Lower leg skin (tissue), 4 donors: ENCODE results near the gene CCDC141. TPM values are rescaled to one million over a fixed set of nuclear protein-coding genes. Genes with fewer than 3 reads are reported as not detected.

ENCODE experiments used
- DNase-seq, 2 donors: peaks; one replicate each; pipeline ENCODE4 v3.0.0-alpha.2; 2019; ENCODE audit warnings: low spot score in 2 of 2
- H3K4me3 ChIP-seq: fragments of 200-600 bp; sonication (generic); 2 replicates; pipeline ENCODE4 v1.5.1; 2017; ENCODE audit warnings: mild to moderate bottlenecking, low read depth; ENCODE audit not compliant: poor library complexity, severe bottlenecking
- POLR2A ChIP-seq, 2 donors: fragments of 450-650 bp; IDR thresholded peaks; one replicate each; pipeline ENCODE4 v1.6.1; 2016 to 2017; ENCODE audit warnings: antibody characterized with exemption in 2 of 2, mild to moderate bottlenecking in 1 of 2, moderate library complexity in 1 of 2
- WGBS, 2 donors: methylation state at CpG; one replicate each; pipeline ENCODE4 v1.1.5; 2018; 5-methylcytosine and 5-hydroxymethylcytosine counted together
- intact Hi-C: fragments of 100-400 bp; cut with DNase I; formaldehyde crosslinking; loops from one replicate; pipeline ENCODE4 v1.15.0; 2023; ENCODE audit warnings: low total_unique reads
- total RNA-seq, 4 donors: library from RNA; depleted of rRNA; stranded (reverse); fragments of >200 nt; gene quantifications; one replicate each; pipeline ENCODE4 v1.1.0, GENCODE V29; 2016
- TF ChIP-seq, protein P1 (sequence below), 3 donors: fragments of 450-650 bp; IDR thresholded peaks; one replicate each; pipeline ENCODE4 v1.5.1; 2016; ENCODE audit warnings: antibody characterized with exemption in 3 of 3, mild to moderate bottlenecking in 3 of 3, moderate library complexity in 2 of 3

The CCDC141 gene
- total RNA-seq, 4 donors from 2014 or later: 0.15 to 0.71 (median 0.17) TPM; not detected in 1

DNA sequence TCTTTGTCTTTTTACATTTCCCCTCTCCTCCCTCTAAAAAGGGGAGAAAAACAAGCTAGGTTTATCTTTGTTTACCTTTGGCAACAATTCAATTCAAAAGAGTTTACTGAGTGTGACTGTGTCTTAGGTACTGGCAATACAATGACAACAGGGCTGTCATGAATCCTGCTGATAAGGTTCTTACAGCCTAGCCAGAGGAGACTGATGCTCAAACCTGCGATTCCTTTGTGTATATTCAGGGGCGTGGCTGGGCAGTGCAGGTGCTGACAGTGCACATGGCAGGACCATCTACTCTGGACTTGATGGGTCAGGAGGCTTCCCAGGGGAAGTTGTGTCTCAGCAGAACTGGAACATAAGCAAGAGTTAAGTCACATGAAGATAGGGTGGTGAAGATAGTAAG is 219.5 kb downstream of the CCDC141 start:
- no peak overlapping the region for H3K4me3 ChIP-seq
- TF ChIP-seq, protein P1, sequence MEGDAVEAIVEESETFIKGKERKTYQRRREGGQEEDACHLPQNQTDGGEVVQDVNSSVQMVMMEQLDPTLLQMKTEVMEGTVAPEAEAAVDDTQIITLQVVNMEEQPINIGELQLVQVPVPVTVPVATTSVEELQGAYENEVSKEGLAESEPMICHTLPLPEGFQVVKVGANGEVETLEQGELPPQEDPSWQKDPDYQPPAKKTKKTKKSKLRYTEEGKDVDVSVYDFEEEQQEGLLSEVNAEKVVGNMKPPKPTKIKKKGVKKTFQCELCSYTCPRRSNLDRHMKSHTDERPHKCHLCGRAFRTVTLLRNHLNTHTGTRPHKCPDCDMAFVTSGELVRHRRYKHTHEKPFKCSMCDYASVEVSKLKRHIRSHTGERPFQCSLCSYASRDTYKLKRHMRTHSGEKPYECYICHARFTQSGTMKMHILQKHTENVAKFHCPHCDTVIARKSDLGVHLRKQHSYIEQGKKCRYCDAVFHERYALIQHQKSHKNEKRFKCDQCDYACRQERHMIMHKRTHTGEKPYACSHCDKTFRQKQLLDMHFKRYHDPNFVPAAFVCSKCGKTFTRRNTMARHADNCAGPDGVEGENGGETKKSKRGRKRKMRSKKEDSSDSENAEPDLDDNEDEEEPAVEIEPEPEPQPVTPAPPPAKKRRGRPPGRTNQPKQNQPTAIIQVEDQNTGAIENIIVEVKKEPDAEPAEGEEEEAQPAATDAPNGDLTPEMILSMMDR (IDR thresholded peaks at IDR 0.05): no peak
- no peak for TF ChIP-seq POLR2A (IDR thresholded peaks at IDR 0.05)
- WGBS, 2 donors: 75 to 85% methylated on average over 2 of the region's 2 CpGs
- DNase-seq: no peak
- intact Hi-C loops: no loop called here

DNA sequence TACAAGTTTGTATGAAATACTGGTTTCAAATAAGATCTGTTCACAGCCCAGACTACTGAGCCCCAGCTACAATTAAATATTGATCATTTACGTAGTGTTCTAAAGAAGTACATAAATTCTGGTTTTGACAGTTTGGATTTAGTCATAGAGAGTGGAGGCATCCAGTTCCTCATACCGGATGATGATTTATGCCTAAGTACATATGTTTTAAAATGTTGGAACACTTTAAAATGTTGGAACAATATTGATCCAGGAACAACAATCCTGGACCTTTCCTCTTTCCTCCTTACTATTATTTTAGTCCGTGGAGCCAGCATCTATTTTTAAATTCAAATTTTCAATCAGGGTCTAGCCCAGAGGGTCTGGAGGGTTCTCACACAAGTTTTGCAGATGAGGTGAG is 220.0 kb downstream of the CCDC141 start:
- TF ChIP-seq, protein P1 (IDR thresholded peaks at IDR 0.05): no peak
- TF ChIP-seq POLR2A (IDR thresholded peaks at IDR 0.05): no peak
- intact Hi-C loops: no loop called here
- WGBS, 2 donors: 46 to 61% methylated on average over 3 of the region's 3 CpGs
- DNase-seq: no peak
- H3K4me3 ChIP-seq: no peak overlapping the region

DNA sequence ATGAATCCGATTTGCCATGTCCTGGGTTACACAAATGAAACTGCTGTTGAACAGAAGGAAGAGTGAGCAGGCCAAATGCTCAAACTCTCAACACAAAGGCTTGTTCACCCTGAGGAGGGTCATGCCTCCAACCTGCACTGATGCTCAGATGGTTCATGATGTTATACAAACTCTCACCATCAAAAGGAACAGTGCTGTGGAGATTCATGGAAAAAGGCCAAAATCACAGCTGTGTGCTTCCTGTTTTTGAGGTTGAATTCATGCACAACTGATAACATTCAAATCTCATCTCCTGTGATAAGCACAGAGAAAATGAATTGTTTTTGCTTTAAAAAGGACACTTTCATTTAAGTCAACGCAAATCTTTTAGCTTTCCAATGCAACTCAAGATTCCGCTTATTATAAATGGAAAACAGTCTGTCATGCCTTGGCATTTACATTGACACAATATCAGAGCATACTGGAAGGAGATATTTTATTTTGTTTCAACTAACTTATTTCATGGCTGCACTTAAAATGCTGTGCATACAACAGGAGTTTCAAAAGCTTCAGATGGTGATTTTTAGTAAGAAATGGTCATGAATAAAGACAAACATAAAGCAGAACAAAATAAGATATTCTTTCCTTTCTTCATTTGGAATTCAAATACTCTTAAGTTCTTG is 220.5 kb downstream of the CCDC141 start:
- TF ChIP-seq, protein P1 (IDR thresholded peaks at IDR 0.05): no peak
- no peak for TF ChIP-seq POLR2A (IDR thresholded peaks at IDR 0.05)
- no peak overlapping the region for H3K4me3 ChIP-seq
- intact Hi-C loops: no loop called here
- WGBS, 2 donors: 61 to 71% methylated on average over 3 of the region's 3 CpGs
- no peak for DNase-seq

DNA sequence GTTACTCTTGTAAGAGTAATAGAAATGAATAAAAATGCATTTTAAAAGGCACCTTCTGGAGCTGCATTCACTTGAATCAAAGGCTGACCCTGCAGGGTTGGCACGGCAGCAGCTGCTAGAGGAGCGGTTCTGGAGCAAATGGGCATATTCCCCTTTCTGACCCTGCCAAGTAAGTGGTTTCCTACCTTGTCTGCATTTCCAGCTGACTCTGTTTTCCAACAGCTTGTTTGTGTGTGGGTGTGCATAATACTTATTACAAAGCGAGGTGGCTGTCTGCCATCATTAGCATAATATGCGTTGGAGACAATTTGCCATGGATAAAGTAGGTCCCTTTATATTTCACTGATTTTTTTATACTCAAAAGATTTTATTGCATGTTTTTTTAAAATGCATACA is 221.5 kb downstream of the CCDC141 start:
- WGBS, 2 donors: 46 to 81% methylated on average over 4 of the region's 4 CpGs
- intact Hi-C loops: no loop called here

DNA sequence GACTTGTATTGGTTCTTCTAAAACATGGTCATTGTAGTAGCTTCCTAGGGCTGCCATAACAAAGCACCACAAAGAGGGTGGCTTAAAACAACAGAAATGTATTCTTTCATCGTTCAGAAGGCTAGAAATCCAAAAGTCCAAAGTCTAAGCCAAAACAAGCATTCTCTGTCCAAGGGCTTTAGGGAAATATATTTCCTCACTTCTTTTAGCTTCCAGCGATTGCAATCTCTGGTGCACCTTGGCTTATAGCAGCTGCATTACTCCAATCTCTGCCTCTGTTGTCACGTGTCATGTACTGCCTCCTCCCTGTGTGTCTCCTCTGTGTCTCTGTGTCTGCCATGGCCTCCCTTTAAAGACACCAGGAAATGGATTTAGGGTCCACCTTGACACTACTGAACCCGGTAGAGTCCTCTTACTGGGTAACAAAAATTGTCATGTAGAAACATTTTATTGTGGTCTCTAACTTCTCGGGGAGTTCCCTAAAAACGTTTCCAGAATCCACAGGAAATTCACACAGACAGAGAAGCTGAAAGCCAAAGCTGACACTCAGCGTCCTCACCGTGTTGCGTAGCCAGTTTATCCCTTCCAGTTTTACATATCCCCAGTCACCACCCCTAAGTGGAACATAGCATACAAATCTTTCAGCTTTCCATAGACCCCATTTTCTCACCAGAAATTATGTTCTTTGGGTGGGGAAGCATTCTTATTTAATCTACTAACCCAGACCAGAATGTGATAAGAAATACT is 222.0 kb downstream of the CCDC141 start:
- TF ChIP-seq, protein P1 (IDR thresholded peaks at IDR 0.05): no peak
- no peak for TF ChIP-seq POLR2A (IDR thresholded peaks at IDR 0.05)
- DNase-seq: no peak
- H3K4me3 ChIP-seq: no peak overlapping the region
- 59 to 77% methylated on average over 9 of the region's 9 CpGs for WGBS, 2 donors
- intact Hi-C loops: no loop called here

More for the DNA sequence above, 221.5 kb downstream of the CCDC141 start:
- TF ChIP-seq, protein P1 (IDR thresholded peaks at IDR 0.05): no peak
- no peak for TF ChIP-seq POLR2A (IDR thresholded peaks at IDR 0.05)
- DNase-seq: no peak
- H3K4me3 ChIP-seq: no peak overlapping the region
